OCI-LY7 (cell line): Measurements from ENCODE around the gene LANCL1. TPM values are rescaled to one million over a fixed set of nuclear protein-coding genes. Genes with fewer than 3 reads are reported as not detected.

Source experiments
- BruUV-seq: library from RNA; stranded (reverse); fragments of 400-500 nt; replicated peaks from 2 replicates; lab custom pipeline; 2021; lab: Mats Ljungman, UMichigan
- CTCF ChIA-PET: fragments of 300-600 bp; sonication (Branson Sonifier 250); formaldehyde crosslinking; loops from one replicate; lab custom pipeline; 2022; ENCODE audit warnings: antibody characterized with exemption; ENCODE audit not compliant: unreplicated experiment; lab: Charles Lee
- POLR2A ChIA-PET: fragments of 300-600 bp; sonication (Branson Sonifier 250); formaldehyde crosslinking; loops from one replicate; lab custom pipeline; 2022; ENCODE audit warnings: antibody characterized with exemption; lab: Charles Lee
- DNase-seq: peaks from one replicate; pipeline ENCODE4 v3.0.0-alpha.2; 2015; ENCODE audit warnings: low spot score
- H2AFZ ChIP-seq: fragments of 200-600 bp; sonication (generic), shearing (Covaris generic); 2 replicates; pipeline ENCODE4 v1.6.1; 2014; ENCODE audit warnings: mild to moderate bottlenecking, antibody characterized with exemption, low read length, moderate library complexity
- H3K27ac ChIP-seq: fragments of 200-600 bp; sonication (generic); 2 replicates; pipeline ENCODE4 v1.5.1; 2014; ENCODE audit warnings: mixed run types, low read depth, mild to moderate bottlenecking, moderate library complexity, low read length, inconsistent platforms; ENCODE audit not compliant: poor library complexity, severe bottlenecking
- H3K36me3 ChIP-seq: fragments of 200-600 bp; sonication (generic); 2 replicates; pipeline ENCODE4 v1.6.1; 2014; ENCODE audit warnings: mild to moderate bottlenecking, antibody characterized with exemption, low read length, moderate library complexity, mixed read lengths; ENCODE audit not compliant: insufficient read depth
- H3K4me1 ChIP-seq: fragments of 200-600 bp; sonication (generic); 2 replicates; pipeline ENCODE4 v1.5.1; 2014; ENCODE audit warnings: mild to moderate bottlenecking, low read length; ENCODE audit not compliant: insufficient read depth, poor library complexity, severe bottlenecking
- H3K4me2 ChIP-seq: fragments of 200-600 bp; sonication (generic); 2 replicates; pipeline ENCODE4 v1.6.1; 2014; ENCODE audit warnings: mild to moderate bottlenecking, low read length
- H3K4me3 ChIP-seq: fragments of 200-600 bp; sonication (generic); 2 replicates; pipeline ENCODE4 v1.5.1; 2014; ENCODE audit warnings: mild to moderate bottlenecking, low read depth, low read length; ENCODE audit not compliant: poor library complexity, severe bottlenecking
- H3K79me2 ChIP-seq: fragments of 200-600 bp; sonication (generic); 2 replicates; pipeline ENCODE4 v1.6.1; 2016; ENCODE audit warnings: low read depth, mild to moderate bottlenecking, low read length, moderate library complexity, mixed read lengths; ENCODE audit not compliant: insufficient read depth
- H3K9me2 ChIP-seq: fragments of 200-600 bp; sonication (generic); 2 replicates; pipeline ENCODE4 v1.6.1; 2016; ENCODE audit warnings: mild to moderate bottlenecking, low read length, mixed read lengths; ENCODE audit not compliant: insufficient read depth
- H3K9me3 ChIP-seq: fragments of 200-600 bp; sonication (generic); 2 replicates; pipeline ENCODE4 v1.6.1; 2014; ENCODE audit warnings: mild to moderate bottlenecking, mixed run types, low read length, mixed read lengths
- H4K20me1 ChIP-seq: fragments of 200-600 bp; sonication (generic); 2 replicates; pipeline ENCODE4 v1.6.1; 2014; ENCODE audit warnings: mild to moderate bottlenecking, antibody characterized with exemption, low read length, moderate library complexity, mixed read lengths; ENCODE audit not compliant: insufficient read depth
- CTCF ChIP-seq: fragments of 200-600 bp; sonication (generic); conservative IDR thresholded peaks from 2 replicates; pipeline ENCODE4 v1.5.1; 2014; ENCODE audit warnings: mild to moderate bottlenecking, antibody characterized with exemption, low read length, moderate library complexity, mixed read lengths
- EZH2phosphoT487 ChIP-seq: fragments of 200-600 bp; sonication (generic); IDR thresholded peaks from 2 replicates; pipeline ENCODE4 v1.6.1; 2018; ENCODE audit warnings: low read depth, borderline replicate concordance, mild to moderate bottlenecking, mixed run types, antibody characterized with exemption, low read length, moderate library complexity, mixed read lengths
- intact Hi-C: fragments of 100-400 bp; cut with micrococcal nuclease; formaldehyde crosslinking; loops from one replicate; pipeline ENCODE4 v1.10.0; 2022; ENCODE audit not compliant: unreplicated experiment
- total RNA-seq, 2 experiments: library from RNA; depleted of rRNA in 1 of 2; stranded (reverse); fragments of >200 nt in 1 of 2; shearing (Covaris generic) in 1 of 2; gene quantifications; 2 replicates each; pipeline ENCODE4 v1.2.3, GENCODE V29; 2014 to 2022

Gene LANCL1
- total RNA-seq, 2 experiments from 2014 or later: 22.5 to 55.2 TPM

DNA sequence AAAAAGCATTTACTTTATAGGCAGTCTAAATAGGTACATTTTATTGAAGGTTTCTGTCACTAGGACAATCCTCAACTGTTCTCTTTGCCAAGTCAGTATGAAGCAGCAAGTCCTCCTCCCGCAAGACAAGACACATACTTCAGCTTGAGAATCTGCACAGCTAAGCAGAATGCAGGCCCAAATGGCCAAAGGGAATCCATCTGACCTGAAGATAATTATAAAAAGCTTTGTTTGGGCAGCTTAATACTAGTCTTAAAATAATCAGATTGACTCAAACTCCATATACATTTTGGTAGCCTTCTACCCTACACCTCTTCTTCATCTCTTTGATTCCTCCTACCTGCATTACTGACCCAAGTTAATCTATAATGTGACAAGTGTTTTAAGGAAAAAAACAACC, 1.8 kb downstream of the LANCL1 start:
- H3K27ac ChIP-seq: no peak overlapping the region
- no peaks in the 10 kb centered on the region for H3K9me3 ChIP-seq
- H3K4me3 ChIP-seq: no peak overlapping the region
- no peak overlapping the region for H3K4me2 ChIP-seq
- H3K79me2 ChIP-seq: peaks cover 10% of the 10 kb centered on the region; the same call in 1 of the 2 replicates
- TF ChIP-seq CTCF (no peak), EZH2phosphoT487 (no peak)
- H3K9me2 ChIP-seq: no peaks in the 10 kb centered on the region
- CTCF ChIA-PET: no interaction called here
- DNase-seq: no peak
- intact Hi-C loops: loop anchor here (5.0 kb wide), 1 partner anchor 472 kb away; the partner anchor contains the start of gene RPE
- POLR2A ChIA-PET: interaction anchor here (1.4 to 3.3 kb wide), 2 partner anchors 14 to 22 kb away, joined by 7 to 23 read pairs; no protein-coding TSS in a partner anchor
- H3K4me1 ChIP-seq: peaks cover 20% of the 10 kb centered on the region
- H3K36me3 ChIP-seq: peaks cover 34% of the 10 kb centered on the region
- no TSS peak for BruUV-seq
- H2AFZ ChIP-seq: no peak overlapping the region
- no peaks in the 10 kb centered on the region for H4K20me1 ChIP-seq

DNA sequence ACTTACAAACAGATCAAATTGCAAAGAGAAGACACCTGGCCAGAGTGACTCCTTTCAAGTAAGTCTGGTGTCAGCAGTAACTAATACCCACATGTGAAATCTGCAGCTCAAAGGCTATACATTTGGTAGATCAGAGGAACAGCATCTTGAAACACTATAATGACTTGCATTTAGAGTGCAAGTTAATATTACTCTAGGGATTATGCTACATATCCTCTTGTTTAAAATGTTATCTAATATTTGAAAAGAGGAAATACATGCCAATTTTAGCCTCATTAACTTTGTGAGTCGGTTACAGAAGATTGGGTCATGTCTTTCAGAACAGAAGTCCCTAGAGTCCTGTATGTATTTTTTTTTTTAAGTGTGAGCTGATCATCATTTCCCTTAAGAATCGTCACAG, 15.2 kb downstream of the LANCL1 start:
- ChIA-PET CTCF (no interaction called here), POLR2A (interaction anchor here (0.6 to 3.7 kb wide), 7 partner anchors 8 to 42 kb away, joined by 4 to 23 read pairs (median 7); no protein-coding TSS in a partner anchor)
- Histone ChIP-seq H4K20me1 (no peaks in the 10 kb centered on the region), H3K4me1 (peaks cover 49% of the 10 kb centered on the region), H3K9me2 (no peaks in the 10 kb centered on the region), H3K79me2 (no peaks in the 10 kb centered on the region), H3K36me3 (peaks cover 63% of the 10 kb centered on the region), H3K4me2 (peak overlapping the region; percentile 69), H3K27ac (peak overlapping the region; percentile 74), H2AFZ (no peak overlapping the region; the same call in 1 of the 2 replicates), H3K4me3 (peak overlapping the region; percentile 37), H3K9me3 (no peaks in the 10 kb centered on the region)
- TF ChIP-seq EZH2phosphoT487 (no peak), CTCF (no peak)
- peak; percentile 64 for DNase-seq
- intact Hi-C loops: loop anchor here (1.0 kb wide), 1 partner anchor 15 kb away; the partner anchor contains the start of gene LANCL1
- no TSS peak for BruUV-seq
